GM12801 (cell line): ENCODE results near the gene COL16A1.

Experiments
- CTCF ChIP-seq: IDR thresholded peaks from one replicate; pipeline ENCODE4 v1.5.1; 2011; ENCODE audit warnings: control low read depth; ENCODE audit not compliant: insufficient read length; ENCODE audit errors: extremely low read depth

The COL16A1 gene

DNA sequence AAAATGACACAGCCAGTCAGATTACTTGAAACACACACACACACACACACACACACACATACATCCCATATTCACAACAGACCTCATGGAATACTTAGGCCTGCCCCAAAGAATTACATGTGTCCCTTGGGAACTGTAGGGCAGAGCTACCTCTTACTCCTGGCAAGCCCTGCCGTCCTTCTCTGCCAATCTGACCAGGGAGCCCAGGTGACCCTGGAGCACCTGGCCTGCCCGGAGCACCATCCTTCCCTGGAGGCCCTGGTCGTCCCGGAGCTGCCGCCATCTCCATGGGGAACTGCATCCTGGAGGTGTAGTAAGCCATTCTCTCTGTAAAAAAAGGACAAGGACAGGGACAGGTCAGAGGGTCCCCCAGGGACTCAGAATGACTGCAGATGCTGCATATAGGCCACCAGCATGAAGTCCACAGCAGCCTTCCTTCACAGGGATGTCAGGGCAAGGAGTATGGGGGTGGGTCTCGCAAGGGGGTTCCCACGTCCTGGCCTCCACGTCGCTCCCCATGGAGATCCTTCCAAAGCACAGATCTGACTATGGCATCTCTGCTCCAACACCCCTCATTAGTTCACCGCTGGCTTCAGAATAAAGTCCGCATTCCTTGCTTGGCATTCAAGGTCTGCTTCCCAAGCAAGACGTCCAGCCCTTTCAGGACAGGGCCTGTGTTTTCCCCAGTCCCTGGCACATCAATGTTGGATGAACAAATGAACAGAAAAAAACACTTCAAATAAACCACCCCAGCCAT, 49.9 kb downstream of the COL16A1 start:
- no peak for TF ChIP-seq CTCF

- TF ChIP-seq CTCF, result no peak
Observed at GRCh38 chr1:31652891-31653499, 50.8 kb downstream of the COL16A1 start.

GRCh38 chr1:31651766-31652165, 52.1 kb downstream of the COL16A1 start:
- TF ChIP-seq CTCF, result no peak

- TF ChIP-seq CTCF, result no peak
Observed at GRCh38 chr1:31651089-31651420, 52.8 kb downstream of the COL16A1 start.

DNA sequence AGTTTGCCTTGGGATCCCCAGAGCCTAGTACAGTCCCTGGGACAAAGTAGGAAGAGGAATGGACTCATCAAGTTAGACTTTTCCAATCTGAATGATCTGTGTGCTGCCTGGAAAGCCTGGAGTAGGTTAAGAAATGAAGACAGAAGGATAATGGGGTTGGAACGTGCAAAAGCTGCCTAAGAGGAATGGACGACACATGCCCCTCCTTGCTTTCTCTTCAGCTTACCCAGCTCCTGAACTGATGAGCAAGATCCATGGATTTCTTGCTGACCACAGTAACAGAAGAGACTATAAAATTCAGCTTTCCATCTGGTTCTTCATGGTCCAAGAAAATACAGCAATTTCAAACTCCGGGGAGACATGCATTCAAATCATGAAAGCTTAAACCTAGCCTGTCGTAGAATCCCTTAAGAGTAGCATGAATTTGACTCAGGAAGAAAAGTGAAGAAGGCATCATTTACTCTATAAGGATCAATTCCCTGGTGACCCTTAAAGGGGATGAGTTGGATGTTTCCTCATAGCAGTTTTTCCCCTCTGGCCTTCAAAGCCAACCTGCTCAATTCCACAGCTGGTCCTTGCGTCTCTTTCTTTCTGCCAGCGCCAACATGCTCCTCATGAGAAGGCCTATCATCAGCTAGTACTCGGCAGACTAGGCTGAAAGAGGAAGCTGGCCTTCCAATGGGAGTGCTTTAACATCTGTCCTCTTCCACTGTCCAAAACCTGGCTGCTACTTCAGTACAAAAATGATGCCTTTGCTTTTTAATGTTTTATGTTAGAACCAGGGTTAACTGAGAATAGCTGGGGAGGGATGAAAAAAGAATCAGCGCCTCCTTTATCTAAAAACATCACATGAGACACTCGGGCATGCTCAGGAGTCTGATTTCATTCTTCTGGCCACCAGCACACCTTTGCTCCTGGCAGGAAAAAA, 53.4 kb downstream of the COL16A1 start:
- TF ChIP-seq CTCF, result no peak

DNA sequence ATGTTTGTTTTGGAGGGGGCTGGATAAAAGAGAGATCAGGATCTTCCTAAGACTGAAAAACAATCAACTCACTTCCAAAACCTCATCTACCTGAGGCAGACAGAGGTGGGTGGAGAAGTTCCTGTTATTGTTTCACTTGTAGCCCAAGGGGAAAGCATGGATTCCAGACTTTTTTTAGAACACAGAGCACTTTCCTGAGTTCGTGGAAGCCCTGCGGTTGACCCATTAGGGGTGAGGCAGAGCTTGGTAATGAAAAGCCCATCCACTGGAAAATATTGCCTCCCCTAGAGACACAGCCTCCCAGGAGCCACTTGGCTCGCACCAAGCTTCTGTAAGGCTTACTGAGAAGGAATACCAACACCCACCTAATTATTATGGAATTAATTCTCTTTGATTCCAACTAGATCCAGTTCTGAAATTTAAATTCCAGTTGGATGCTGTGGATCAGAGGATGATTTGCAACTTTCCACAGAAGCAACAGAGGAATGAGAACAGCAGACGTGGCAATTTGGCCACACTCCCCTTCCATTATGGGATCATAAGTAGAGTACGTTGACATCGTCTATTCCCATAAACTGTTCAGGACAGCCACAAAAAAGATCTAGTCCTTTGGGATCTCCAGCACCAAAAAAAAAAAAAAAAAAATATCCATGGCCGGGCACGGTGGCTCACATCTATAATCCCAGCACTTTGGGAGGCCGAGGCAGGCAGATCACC, 55.0 kb downstream of the COL16A1 start:
- no peak for TF ChIP-seq CTCF

GRCh38 chr1:31648190-31648589, 55.6 kb downstream of the COL16A1 start:
- TF ChIP-seq CTCF, result no peak
